Prostate gland (tissue), 2 donors: ENCODE results near the gene DNAJC9.

ENCODE experiments used
- POLR2AphosphoS5 ChIP-seq: sonication (generic); formaldehyde crosslinking; IDR thresholded peaks from one replicate; pipeline ENCODE4 v1.6.1; 2017; ENCODE audit warnings: antibody characterized with exemption
- TF ChIP-seq, protein P1 (sequence below), 4 experiments: fragments of 200-600 bp in 2 of 4; fragments of 450-650 bp in 2 of 4; sonication (generic) in 2 of 4; IDR thresholded peaks; 1 replicate in 3 of 4; 2 replicates in 1 of 4; pipeline ENCODE4 v1.5.1; 2016 to 2019; ENCODE audit warnings: antibody characterized with exemption in 4 of 4, mild to moderate bottlenecking in 2 of 4, moderate library complexity in 2 of 4

GRCh38 chr10:73207883-73208282 is 39.2 kb downstream of the DNAJC9 start:
- TF ChIP-seq, protein P1, sequence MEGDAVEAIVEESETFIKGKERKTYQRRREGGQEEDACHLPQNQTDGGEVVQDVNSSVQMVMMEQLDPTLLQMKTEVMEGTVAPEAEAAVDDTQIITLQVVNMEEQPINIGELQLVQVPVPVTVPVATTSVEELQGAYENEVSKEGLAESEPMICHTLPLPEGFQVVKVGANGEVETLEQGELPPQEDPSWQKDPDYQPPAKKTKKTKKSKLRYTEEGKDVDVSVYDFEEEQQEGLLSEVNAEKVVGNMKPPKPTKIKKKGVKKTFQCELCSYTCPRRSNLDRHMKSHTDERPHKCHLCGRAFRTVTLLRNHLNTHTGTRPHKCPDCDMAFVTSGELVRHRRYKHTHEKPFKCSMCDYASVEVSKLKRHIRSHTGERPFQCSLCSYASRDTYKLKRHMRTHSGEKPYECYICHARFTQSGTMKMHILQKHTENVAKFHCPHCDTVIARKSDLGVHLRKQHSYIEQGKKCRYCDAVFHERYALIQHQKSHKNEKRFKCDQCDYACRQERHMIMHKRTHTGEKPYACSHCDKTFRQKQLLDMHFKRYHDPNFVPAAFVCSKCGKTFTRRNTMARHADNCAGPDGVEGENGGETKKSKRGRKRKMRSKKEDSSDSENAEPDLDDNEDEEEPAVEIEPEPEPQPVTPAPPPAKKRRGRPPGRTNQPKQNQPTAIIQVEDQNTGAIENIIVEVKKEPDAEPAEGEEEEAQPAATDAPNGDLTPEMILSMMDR (IDR thresholded peaks at IDR 0.05): no peak
- no peak for TF ChIP-seq POLR2AphosphoS5
